Mesothelial cell of epicardium (in vitro differentiated cells): ENCODE measurements around the gene OR2L5. TPM values are rescaled to one million over a fixed set of nuclear protein-coding genes. Genes with fewer than 3 reads are reported as not detected.

Source experiments
- DNase-seq, 2 experiments: peaks; one replicate each; pipeline ENCODE4 v3.0.0; 2021; ENCODE audit warnings: low spot score in 2 of 2; ENCODE audit not compliant: unreplicated experiment in 2 of 2
- H3K27ac Mint-ChIP-seq: 2 replicates; pipeline ENCODE4 v1.8.0; 2021; ENCODE audit warnings: mixed read lengths
- H3K27me3 Mint-ChIP-seq: 2 replicates; pipeline ENCODE4 v1.8.0; 2021; ENCODE audit warnings: low read depth, mixed read lengths
- H3K36me3 Mint-ChIP-seq: 2 replicates; pipeline ENCODE4 v1.8.0; 2021; ENCODE audit warnings: mixed read lengths
- H3K4me1 Mint-ChIP-seq: 2 replicates; pipeline ENCODE4 v1.8.0; 2021; ENCODE audit warnings: mixed read lengths
- H3K4me3 Mint-ChIP-seq: 2 replicates; pipeline ENCODE4 v1.8.0; 2021; ENCODE audit warnings: mild to moderate bottlenecking, moderate library complexity, mixed read lengths
- H3K9me3 Mint-ChIP-seq: 2 replicates; pipeline ENCODE4 v1.8.0; 2021; ENCODE audit warnings: mixed read lengths
- CTCF ChIP-seq: fragments of 200-600 bp; sonication (generic); IDR thresholded peaks from one replicate; pipeline ENCODE4 v1.5.0; 2021; ENCODE audit warnings: antibody characterized with exemption; ENCODE audit not compliant: unreplicated experiment
- total RNA-seq: library from RNA; stranded (reverse); gene quantifications from 3 replicates; pipeline ENCODE4 v1.2.1, GENCODE V29; 2021

OR2L5 gene
- total RNA-seq, 1 donor from 2014 or later = not detected

- Mint-ChIP-seq H3K9me3 (peaks cover 57% of the 10 kb centered on the region), H3K27me3 (no peaks in the 10 kb centered on the region), H3K36me3 (peaks cover 4% of the 10 kb centered on the region), H3K27ac (no peak within 1 kb of the TSS), H3K4me1 (no peaks in the 10 kb centered on the region), H3K4me3 (no peak within 1 kb of the TSS)
- no peak for TF ChIP-seq CTCF
- DNase-seq = no peak
These were observed 33.1 kb downstream of the OR2L5 start, which contains the start of gene OR2L3 for GRCh38 chr1:248046536-248046935. Gene OR2L3, plus strand, starts transcription at chr1:248046836. Its CDS starts 13,846 bp downstream, at chr1:248060682.

- Mint-ChIP-seq H3K9me3 (peaks cover 57% of the 10 kb centered on the region), H3K4me1 (no peaks in the 10 kb centered on the region), H3K27me3 (no peaks in the 10 kb centered on the region), H3K36me3 (peaks cover 4% of the 10 kb centered on the region), H3K27ac (no peak overlapping the region), H3K4me3 (no peak overlapping the region)
- DNase-seq = no peak
- TF ChIP-seq CTCF = no peak
These were observed 33.5 kb downstream of the OR2L5 start for GRCh38 chr1:248047008-248047407.

- peaks cover 65% of the 10 kb centered on the region for H3K9me3 Mint-ChIP-seq
- no peaks in the 10 kb centered on the region for H3K27me3 Mint-ChIP-seq
- peaks cover 2% of the 10 kb centered on the region for H3K36me3 Mint-ChIP-seq
- H3K4me3 Mint-ChIP-seq = no peak overlapping the region
- H3K27ac Mint-ChIP-seq = no peak overlapping the region
- no peak for TF ChIP-seq CTCF
- no peaks in the 10 kb centered on the region for H3K4me1 Mint-ChIP-seq
- no peak for DNase-seq
These were observed 41.2 kb downstream of the OR2L5 start for GRCh38 chr1:248054671-248055070.

GRCh38 chr1:248055261-248055660, 41.8 kb downstream of the OR2L5 start:
- Mint-ChIP-seq H3K36me3 (peaks cover 2% of the 10 kb centered on the region), H3K27me3 (no peaks in the 10 kb centered on the region), H3K4me3 (no peak overlapping the region), H3K4me1 (no peaks in the 10 kb centered on the region), H3K9me3 (peaks cover 62% of the 10 kb centered on the region), H3K27ac (no peak overlapping the region)
- DNase-seq = no peak
- TF ChIP-seq CTCF = no peak

- no peak for TF ChIP-seq CTCF
These were observed 51.6 kb downstream of the OR2L5 start for GRCh38 chr1:248065071-248065470.

GRCh38 chr1:248065604-248066003, 52.1 kb downstream of the OR2L5 start:
- no peak for DNase-seq
- Mint-ChIP-seq H3K4me3 (no peak overlapping the region), H3K27ac (no peak overlapping the region), H3K4me1 (no peaks in the 10 kb centered on the region), H3K27me3 (no peaks in the 10 kb centered on the region), H3K9me3 (peaks cover 66% of the 10 kb centered on the region), H3K36me3 (no peaks in the 10 kb centered on the region)
- TF ChIP-seq CTCF = no peak

More at GRCh38 chr1:248065071-248065470, 51.6 kb downstream of the OR2L5 start:
- no peak overlapping the region for H3K27ac Mint-ChIP-seq
- no peaks in the 10 kb centered on the region for H3K27me3 Mint-ChIP-seq
- no peaks in the 10 kb centered on the region for H3K36me3 Mint-ChIP-seq
- no peak for DNase-seq
- H3K4me1 Mint-ChIP-seq = no peaks in the 10 kb centered on the region
- H3K9me3 Mint-ChIP-seq = peaks cover 64% of the 10 kb centered on the region
- no peak overlapping the region for H3K4me3 Mint-ChIP-seq
